ENCODE results near the gene SALL4.
"Not testable (repeated sequence)": the region's sequence is repeated elsewhere in the genome, so short reads cannot be mapped to it uniquely, and the experiment has no call there.

Gene SALL4

DNA sequence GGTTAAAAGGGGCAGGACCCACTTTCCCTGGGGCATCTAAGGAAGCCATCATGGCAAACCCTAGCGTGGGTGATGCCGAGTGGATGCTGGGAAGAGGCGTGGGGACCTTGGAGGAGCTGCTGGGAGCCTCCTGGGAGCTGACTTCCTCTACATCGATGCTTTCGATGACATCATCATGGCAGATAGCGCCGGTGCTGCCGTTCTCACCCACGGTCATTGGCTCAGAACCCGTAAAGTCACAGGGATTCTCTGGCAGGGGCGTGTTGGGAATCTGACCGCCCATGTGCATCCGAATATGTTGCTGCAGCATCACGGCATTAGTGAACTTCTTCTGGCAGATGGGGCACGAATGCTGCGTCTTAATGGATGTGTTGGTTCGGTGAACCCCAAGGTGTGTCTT lies 12.1 kb downstream of the SALL4 start:
- no peak for DNase-seq (ENCODE audit: low read depth, low spot score)
- no peak overlapping the region for H3K4me3 ChIP-seq (ENCODE audit: low read depth, low read length)
- ChIA-PET CTCF (interaction anchor here (5.6 kb wide), 1 partner anchor 9 kb away, joined by 52 read pairs; no protein-coding TSS in a partner anchor), POLR2A (no interaction called here)
- TF ChIP-seq, protein P1, sequence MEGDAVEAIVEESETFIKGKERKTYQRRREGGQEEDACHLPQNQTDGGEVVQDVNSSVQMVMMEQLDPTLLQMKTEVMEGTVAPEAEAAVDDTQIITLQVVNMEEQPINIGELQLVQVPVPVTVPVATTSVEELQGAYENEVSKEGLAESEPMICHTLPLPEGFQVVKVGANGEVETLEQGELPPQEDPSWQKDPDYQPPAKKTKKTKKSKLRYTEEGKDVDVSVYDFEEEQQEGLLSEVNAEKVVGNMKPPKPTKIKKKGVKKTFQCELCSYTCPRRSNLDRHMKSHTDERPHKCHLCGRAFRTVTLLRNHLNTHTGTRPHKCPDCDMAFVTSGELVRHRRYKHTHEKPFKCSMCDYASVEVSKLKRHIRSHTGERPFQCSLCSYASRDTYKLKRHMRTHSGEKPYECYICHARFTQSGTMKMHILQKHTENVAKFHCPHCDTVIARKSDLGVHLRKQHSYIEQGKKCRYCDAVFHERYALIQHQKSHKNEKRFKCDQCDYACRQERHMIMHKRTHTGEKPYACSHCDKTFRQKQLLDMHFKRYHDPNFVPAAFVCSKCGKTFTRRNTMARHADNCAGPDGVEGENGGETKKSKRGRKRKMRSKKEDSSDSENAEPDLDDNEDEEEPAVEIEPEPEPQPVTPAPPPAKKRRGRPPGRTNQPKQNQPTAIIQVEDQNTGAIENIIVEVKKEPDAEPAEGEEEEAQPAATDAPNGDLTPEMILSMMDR (IDR thresholded peaks at IDR 0.05; ENCODE audit: insufficient read depth, low read length, missing control alignments) = no peak

GRCh38 chr20:51789434-51789833 lies 12.9 kb downstream of the SALL4 start:
- CTCF ChIA-PET = interaction anchor here (1.0 to 5.6 kb wide), 3 partner anchors 9 to 12 kb away, joined by 3 to 52 read pairs (median 3); no protein-coding TSS in a partner anchor
- H3K4me3 ChIP-seq (ENCODE audit: low read depth, low read length) = no peak overlapping the region
- TF ChIP-seq, protein P1 (IDR thresholded peaks at IDR 0.05; ENCODE audit: insufficient read depth, low read length, missing control alignments) = no peak
- no peak for DNase-seq (ENCODE audit: low read depth, low spot score)
- POLR2A ChIA-PET = no interaction called here

GRCh38 chr20:51788822-51789221 lies 13.5 kb downstream of the SALL4 start:
- TF ChIP-seq, protein P1 (IDR thresholded peaks at IDR 0.05; ENCODE audit: insufficient read depth, low read length, missing control alignments) = no peak
- POLR2A ChIA-PET = no interaction called here
- CTCF ChIA-PET = interaction anchor here (1.0 to 5.6 kb wide), 3 partner anchors 8 to 11 kb away, joined by 3 to 52 read pairs (median 3); no protein-coding TSS in a partner anchor

GRCh38 chr20:51784299-51784698 lies 18.0 kb downstream of the SALL4 start:
- POLR2A ChIA-PET = no interaction called here
- H3K4me3 ChIP-seq (ENCODE audit: low read depth, low read length) = no peak overlapping the region
- CTCF ChIA-PET = interaction anchor here (0.7 to 2.6 kb wide), 2 partner anchors 12 to 15 kb away, joined by 3 to 15 read pairs; no protein-coding TSS in a partner anchor
- DNase-seq (ENCODE audit: low read depth, low spot score) = no peak
- TF ChIP-seq, protein P1 (IDR thresholded peaks at IDR 0.05; ENCODE audit: insufficient read depth, low read length, missing control alignments) = no peak

More at GRCh38 chr20:51788822-51789221, 13.5 kb downstream of the SALL4 start:
- DNase-seq (ENCODE audit: low read depth, low spot score) = no peak
- H3K4me3 ChIP-seq (ENCODE audit: low read depth, low read length) = no peak overlapping the region

DNA sequence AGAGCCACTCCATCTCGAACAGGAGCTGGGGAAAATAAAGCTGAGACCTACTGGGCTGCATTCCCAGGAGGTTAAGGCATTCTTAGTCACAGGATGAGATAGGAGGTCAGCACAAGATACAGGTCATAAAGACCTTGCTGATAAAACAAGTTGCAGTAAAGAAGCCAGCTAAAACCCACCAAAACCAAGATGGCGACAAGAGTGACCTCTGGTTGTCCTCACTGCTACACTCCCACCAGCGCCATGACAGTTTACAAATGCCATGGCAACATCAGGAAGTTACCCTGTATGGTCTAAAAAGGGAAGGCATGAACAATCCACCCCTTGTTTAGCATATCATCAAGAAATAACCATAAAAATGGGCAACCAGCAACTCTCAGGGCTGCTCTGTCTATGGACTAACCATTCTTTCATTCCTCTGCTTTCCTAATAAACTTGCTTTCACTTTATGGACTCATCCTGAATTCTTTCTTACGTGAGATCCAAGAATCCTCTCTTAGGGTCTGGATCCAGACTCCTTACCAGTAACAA lies 24.0 kb downstream of the SALL4 start:
- POLR2A ChIA-PET; DNase-seq (ENCODE audit: low read depth, low spot score); H3K4me3 ChIP-seq (ENCODE audit: low read depth, low read length): not testable (repeated sequence)
- CTCF ChIA-PET = interaction anchor here (1.0 to 1.5 kb wide), 3 partner anchors 11 to 302 kb away, joined by 3 read pairs; no protein-coding TSS in a partner anchor

DNA sequence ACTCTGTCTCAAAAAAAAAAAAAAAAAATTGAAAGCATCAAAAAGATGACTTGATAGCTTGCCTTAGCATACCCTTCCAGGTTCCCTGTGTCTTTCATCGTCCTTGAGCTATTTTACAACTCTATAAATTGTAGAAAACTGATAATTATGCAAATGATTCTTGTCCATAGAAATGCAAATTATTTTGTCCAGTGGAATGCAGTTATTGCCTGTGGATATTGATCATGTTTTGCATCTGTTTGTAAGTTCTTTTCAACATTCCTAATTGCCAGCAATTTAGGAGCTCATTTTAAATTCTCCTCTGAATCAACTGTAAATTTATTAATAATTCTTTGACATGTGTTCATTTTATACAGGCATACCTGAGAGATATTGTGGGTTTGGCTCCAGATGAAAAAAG lies 27.1 kb downstream of the SALL4 start:
- ChIA-PET POLR2A (no interaction called here), CTCF (interaction anchor here (0.6 to 2.3 kb wide), 2 partner anchors 22 to 24 kb away, joined by 3 to 8 read pairs; no protein-coding TSS in a partner anchor)
- DNase-seq (ENCODE audit: low read depth, low spot score) = no peak
- H3K4me3 ChIP-seq (ENCODE audit: low read depth, low read length) = no peak overlapping the region
- TF ChIP-seq, protein P1 (IDR thresholded peaks at IDR 0.05; ENCODE audit: insufficient read depth, low read length, missing control alignments) = no peak

DNA sequence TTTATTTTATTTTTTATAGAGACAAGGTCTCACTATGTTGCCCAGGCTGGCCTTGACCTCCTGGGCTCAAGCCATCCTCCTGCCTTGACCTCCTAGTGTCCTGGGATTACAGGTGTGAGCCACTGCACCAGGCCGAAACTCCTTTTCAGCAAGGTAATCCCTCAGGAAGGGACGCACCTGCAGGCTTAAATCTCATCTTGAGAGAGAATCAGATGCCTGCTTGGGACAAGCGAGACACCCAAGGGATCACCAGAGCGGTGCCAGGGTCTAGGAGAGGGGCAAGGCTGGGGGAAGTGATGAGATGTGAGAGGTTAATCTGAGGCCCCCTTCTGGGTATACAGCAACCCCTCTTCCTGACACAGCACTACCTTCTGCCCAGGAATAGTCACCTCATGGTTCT lies 30.1 kb downstream of the SALL4 start:
- no peak for DNase-seq (ENCODE audit: low read depth, low spot score)
- ChIA-PET CTCF (no interaction called here), POLR2A (no interaction called here)
- H3K4me3 ChIP-seq (ENCODE audit: low read depth, low read length) = no peak overlapping the region
- TF ChIP-seq, protein P1 (IDR thresholded peaks at IDR 0.05; ENCODE audit: insufficient read depth, low read length, missing control alignments) = no peak
